Panc1 (cell line): ENCODE measurements around the gene PPIL6. TPM values are rescaled to one million over a fixed set of nuclear protein-coding genes. Genes with fewer than 3 reads are reported as not detected.
A peak's percentile ranks its signal among the peaks of the same experiment; 100 is the strongest.

Experiments used
- ATAC-seq: fragments of 200-7000 bp; cut with Tn5 transposase; 2 replicates; pipeline ENCODE4 v1.9.1; 2020; ENCODE audit warnings: mild to moderate bottlenecking, moderate library complexity
- BruUV-seq: library from RNA; stranded (reverse); fragments of 400-500 nt; replicated peaks from 2 replicates; lab custom pipeline; 2021; lab: Mats Ljungman, UMichigan
- CTCF ChIA-PET: fragments of 300-600 bp; sonication (Branson Sonifier 250); formaldehyde crosslinking; loops from one replicate; lab custom pipeline; 2022; ENCODE audit warnings: antibody characterized with exemption; lab: Charles Lee
- POLR2A ChIA-PET: fragments of 300-600 bp; sonication (Branson Sonifier 250); formaldehyde crosslinking; loops from one replicate; lab custom pipeline; 2022; ENCODE audit warnings: antibody characterized with exemption; lab: Charles Lee
- DNase-seq: peaks from one replicate; pipeline ENCODE4 v3.0.0-alpha.2; 2010; ENCODE audit warnings: low read depth, low spot score
- H3K27ac ChIP-seq: 2 replicates; pipeline ENCODE4 v1.5.1; 2011; ENCODE audit warnings: mild to moderate bottlenecking, low read length, inconsistent platforms
- H3K27me3 ChIP-seq: fragments of 200-500 bp; sonication (Bioruptor generic); 2 replicates; pipeline ENCODE4 v1.6.0; 2014; ENCODE audit warnings: low read length, inconsistent platforms; ENCODE audit not compliant: control insufficient read depth, insufficient read depth
- H3K36me3 ChIP-seq: fragments of 200-500 bp; sonication (Bioruptor generic); 2 replicates; pipeline ENCODE4 v1.5.1; 2014; ENCODE audit warnings: inconsistent platforms, mild to moderate bottlenecking, low read length, moderate library complexity; ENCODE audit not compliant: control insufficient read depth, insufficient read depth
- H3K4me1 ChIP-seq: 2 replicates; pipeline ENCODE4 v1.5.1; 2011; ENCODE audit warnings: inconsistent platforms, mild to moderate bottlenecking, low read length, moderate library complexity; ENCODE audit not compliant: control insufficient read depth, insufficient read depth
- H3K4me3 ChIP-seq, 2 experiments: 2 replicates each; pipeline ENCODE4 v1.5.1; 2011 to 2012; ENCODE audit warnings: low read depth in 2 of 2, low read length in 2 of 2, mild to moderate bottlenecking in 2 of 2, inconsistent platforms in 1 of 2, moderate library complexity in 1 of 2
- H3K9me3 ChIP-seq: fragments of 200-500 bp; sonication (Bioruptor generic); 2 replicates; pipeline ENCODE4 v1.5.1; 2014; ENCODE audit warnings: low read depth, mild to moderate bottlenecking, inconsistent platforms, low read length, moderate library complexity; ENCODE audit not compliant: control insufficient read depth, insufficient read depth
- CTCF ChIP-seq: fragments of 450-650 bp; IDR thresholded peaks from 2 replicates; pipeline ENCODE4 v1.5.1; 2017; ENCODE audit warnings: mild to moderate bottlenecking
- POLR2AphosphoS5 ChIP-seq: IDR thresholded peaks from 2 replicates; pipeline ENCODE4 v1.6.1; 2012; ENCODE audit warnings: mild to moderate bottlenecking, low read depth, low read length, moderate library complexity
- SIN3A ChIP-seq: IDR thresholded peaks from 2 replicates; pipeline ENCODE4 v1.6.1; 2012; ENCODE audit warnings: low read depth, mild to moderate bottlenecking, low read length, moderate library complexity, borderline replicate concordance; ENCODE audit not compliant: insufficient read depth
- TCF7L2 ChIP-seq: IDR thresholded peaks from 2 replicates; pipeline ENCODE4 v1.6.1; 2011; ENCODE audit warnings: mild to moderate bottlenecking, low read depth, low read length, inconsistent platforms
- in situ Hi-C: cut with HindIII; loops from 2 replicates; pipeline ENCODE4 v1.10.0; 2016; ENCODE audit warnings: low sequenced_read_pairs, low pct_unique_long_range_greater_than_20kb
- intact Hi-C: fragments of 100-400 bp; cut with micrococcal nuclease; formaldehyde crosslinking; loops from one replicate; pipeline ENCODE4 v1.10.0; 2022; ENCODE audit not compliant: unreplicated experiment
- total RNA-seq: library from RNA; stranded (reverse); gene quantifications from one replicate; pipeline ENCODE4 v1.2.1, GENCODE V29; 2021; ENCODE audit not compliant: unreplicated experiment
- TF ChIP-seq, protein P1 (sequence below), 2 experiments: IDR thresholded peaks; 2 replicates each; pipeline ENCODE4 v1.6.1; 2011 to 2012; ENCODE audit warnings: low read depth in 2 of 2, control low read depth in 1 of 2, low read length in 1 of 2, mild to moderate bottlenecking in 1 of 2, moderate library complexity in 1 of 2; ENCODE audit not compliant: insufficient read depth in 1 of 2

Gene PPIL6
- total RNA-seq, 1 experiment from 2014 or later, result 2.2 TPM

DNA sequence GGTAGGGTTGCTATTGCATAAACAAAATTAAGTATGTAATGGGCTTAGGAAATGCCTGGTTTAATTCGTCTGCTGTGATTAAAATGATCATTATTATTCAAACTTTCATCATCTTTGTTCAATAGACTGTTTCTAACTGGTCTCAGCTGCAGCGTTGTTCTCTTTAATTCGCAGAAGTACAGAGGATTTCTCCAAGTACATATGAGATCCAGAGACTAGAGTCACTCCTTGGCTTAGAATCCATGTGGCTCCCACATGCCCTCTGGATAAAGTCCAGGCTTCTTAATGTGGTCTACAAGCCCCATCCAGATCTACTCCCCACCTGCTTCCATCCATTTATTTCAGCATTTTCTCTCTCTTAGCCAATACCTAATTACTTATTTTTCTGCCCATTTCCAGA is 43.7 kb upstream of the PPIL6 start:
- intact Hi-C loops, result no loop called here
- TF ChIP-seq, protein P1, sequence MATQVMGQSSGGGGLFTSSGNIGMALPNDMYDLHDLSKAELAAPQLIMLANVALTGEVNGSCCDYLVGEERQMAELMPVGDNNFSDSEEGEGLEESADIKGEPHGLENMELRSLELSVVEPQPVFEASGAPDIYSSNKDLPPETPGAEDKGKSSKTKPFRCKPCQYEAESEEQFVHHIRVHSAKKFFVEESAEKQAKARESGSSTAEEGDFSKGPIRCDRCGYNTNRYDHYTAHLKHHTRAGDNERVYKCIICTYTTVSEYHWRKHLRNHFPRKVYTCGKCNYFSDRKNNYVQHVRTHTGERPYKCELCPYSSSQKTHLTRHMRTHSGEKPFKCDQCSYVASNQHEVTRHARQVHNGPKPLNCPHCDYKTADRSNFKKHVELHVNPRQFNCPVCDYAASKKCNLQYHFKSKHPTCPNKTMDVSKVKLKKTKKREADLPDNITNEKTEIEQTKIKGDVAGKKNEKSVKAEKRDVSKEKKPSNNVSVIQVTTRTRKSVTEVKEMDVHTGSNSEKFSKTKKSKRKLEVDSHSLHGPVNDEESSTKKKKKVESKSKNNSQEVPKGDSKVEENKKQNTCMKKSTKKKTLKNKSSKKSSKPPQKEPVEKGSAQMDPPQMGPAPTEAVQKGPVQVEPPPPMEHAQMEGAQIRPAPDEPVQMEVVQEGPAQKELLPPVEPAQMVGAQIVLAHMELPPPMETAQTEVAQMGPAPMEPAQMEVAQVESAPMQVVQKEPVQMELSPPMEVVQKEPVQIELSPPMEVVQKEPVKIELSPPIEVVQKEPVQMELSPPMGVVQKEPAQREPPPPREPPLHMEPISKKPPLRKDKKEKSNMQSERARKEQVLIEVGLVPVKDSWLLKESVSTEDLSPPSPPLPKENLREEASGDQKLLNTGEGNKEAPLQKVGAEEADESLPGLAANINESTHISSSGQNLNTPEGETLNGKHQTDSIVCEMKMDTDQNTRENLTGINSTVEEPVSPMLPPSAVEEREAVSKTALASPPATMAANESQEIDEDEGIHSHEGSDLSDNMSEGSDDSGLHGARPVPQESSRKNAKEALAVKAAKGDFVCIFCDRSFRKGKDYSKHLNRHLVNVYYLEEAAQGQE (IDR thresholded peaks at IDR 0.05; ENCODE audit: insufficient read depth in 1 of 2, low read depth in 2 of 2, low read length in 1 of 2), result no peak
- TF ChIP-seq SIN3A (no peak), TCF7L2 (no peak), POLR2AphosphoS5 (no peak)
- Histone ChIP-seq H3K9me3 (no peaks in the 10 kb centered on the region), H3K36me3 (peaks cover 14% of the 10 kb centered on the region), H3K4me3 (peak overlapping the region; percentile 48 to 71), H3K27ac (peak overlapping the region; percentile 69), H3K27me3 (no peaks in the 10 kb centered on the region; the same call in 1 of the 2 replicates), H3K4me1 (peaks cover 30% of the 10 kb centered on the region)
- DNase-seq, result no peak
- BruUV-seq, result no TSS peak
- ChIA-PET POLR2A (no interaction called here), CTCF (no interaction called here)
- ATAC-seq, result no peak
- in situ Hi-C loops, result no loop called here

DNA sequence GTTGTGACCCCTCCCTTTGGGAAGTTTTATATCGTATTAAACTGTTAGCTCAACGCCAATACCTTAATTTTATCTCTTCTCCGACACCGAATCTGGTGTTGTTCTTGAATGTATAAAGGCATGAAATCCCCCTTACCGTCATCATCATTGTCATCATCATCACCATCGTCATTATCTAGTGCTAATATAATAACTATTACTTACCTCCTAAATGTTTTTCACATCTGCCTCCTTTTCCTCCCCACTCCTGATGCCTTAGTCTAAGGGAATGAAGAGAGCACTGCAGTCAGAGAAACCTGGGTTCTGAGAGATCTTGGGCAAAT is 43.3 kb upstream of the PPIL6 start:
- DNase-seq (no peak), ATAC-seq (peak; percentile 1; the same call in 1 of the 2 replicates)
- ChIA-PET POLR2A (no interaction called here), CTCF (no interaction called here)
- Histone ChIP-seq H3K27me3 (no peaks in the 10 kb centered on the region; the same call in 1 of the 2 replicates), H3K27ac (peak overlapping the region; percentile 69), H3K36me3 (peaks cover 18% of the 10 kb centered on the region), H3K4me3 (peak overlapping the region; percentile 48 to 71), H3K4me1 (peaks cover 34% of the 10 kb centered on the region), H3K9me3 (no peaks in the 10 kb centered on the region)
- no peak for TF ChIP-seq POLR2AphosphoS5
- TF ChIP-seq, protein P1 (IDR thresholded peaks at IDR 0.05; ENCODE audit: insufficient read depth in 1 of 2, low read depth in 2 of 2, low read length in 1 of 2), result no peak
- TF ChIP-seq TCF7L2, result no peak
- no peak for TF ChIP-seq CTCF
- TF ChIP-seq SIN3A, result no peak
- intact Hi-C loops (no loop called here), in situ Hi-C loops (no loop called here)
- no TSS peak for BruUV-seq
